PC-9 (cell line): ENCODE results near the gene ZNF275.

ENCODE experiments used
- EZH2 ChIP-seq: fragments of 200-600 bp; sonication (generic); IDR thresholded peaks from 2 replicates; pipeline ENCODE4 v1.8.0; 2017; ENCODE audit warnings: antibody characterized with exemption, low read depth
- TF ChIP-seq, protein P1 (sequence below): fragments of 200-600 bp; sonication (generic); conservative IDR thresholded peaks from 2 replicates; pipeline ENCODE4 v1.6.1; 2017; ENCODE audit warnings: mixed run types, antibody characterized with exemption, mild to moderate bottlenecking, moderate library complexity

DNA sequence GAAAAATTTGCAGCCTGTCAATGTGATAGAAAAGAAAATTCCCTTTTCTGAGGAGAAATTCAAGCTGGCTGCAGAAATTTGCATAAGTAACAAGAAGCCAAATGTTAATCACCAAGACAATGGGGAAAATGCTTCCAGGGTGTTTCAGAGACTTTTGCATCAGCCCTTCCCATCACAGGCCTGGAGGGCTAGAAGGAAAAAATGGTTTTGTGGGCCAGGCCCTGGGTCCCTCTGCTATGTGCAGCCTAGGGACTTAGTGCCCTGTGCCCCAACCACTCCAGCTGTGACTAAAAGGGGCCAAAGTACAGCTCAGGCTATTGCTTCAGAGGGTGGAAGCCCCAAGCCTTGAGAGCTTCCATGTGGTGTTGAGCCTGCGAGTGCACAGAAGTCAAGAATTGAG lies 23.9 kb downstream of the ZNF275 start:
- TF ChIP-seq, protein P1, sequence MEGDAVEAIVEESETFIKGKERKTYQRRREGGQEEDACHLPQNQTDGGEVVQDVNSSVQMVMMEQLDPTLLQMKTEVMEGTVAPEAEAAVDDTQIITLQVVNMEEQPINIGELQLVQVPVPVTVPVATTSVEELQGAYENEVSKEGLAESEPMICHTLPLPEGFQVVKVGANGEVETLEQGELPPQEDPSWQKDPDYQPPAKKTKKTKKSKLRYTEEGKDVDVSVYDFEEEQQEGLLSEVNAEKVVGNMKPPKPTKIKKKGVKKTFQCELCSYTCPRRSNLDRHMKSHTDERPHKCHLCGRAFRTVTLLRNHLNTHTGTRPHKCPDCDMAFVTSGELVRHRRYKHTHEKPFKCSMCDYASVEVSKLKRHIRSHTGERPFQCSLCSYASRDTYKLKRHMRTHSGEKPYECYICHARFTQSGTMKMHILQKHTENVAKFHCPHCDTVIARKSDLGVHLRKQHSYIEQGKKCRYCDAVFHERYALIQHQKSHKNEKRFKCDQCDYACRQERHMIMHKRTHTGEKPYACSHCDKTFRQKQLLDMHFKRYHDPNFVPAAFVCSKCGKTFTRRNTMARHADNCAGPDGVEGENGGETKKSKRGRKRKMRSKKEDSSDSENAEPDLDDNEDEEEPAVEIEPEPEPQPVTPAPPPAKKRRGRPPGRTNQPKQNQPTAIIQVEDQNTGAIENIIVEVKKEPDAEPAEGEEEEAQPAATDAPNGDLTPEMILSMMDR: no peak
- no peak for TF ChIP-seq EZH2
